Progenitor cell of endocrine pancreas (in vitro differentiated cells): ENCODE data around the gene MS4A6A. TPM values are rescaled to one million over a fixed set of nuclear protein-coding genes. Genes with fewer than 3 reads are reported as not detected.
"Not testable (repeated sequence)": the region's sequence is repeated elsewhere in the genome, so short reads cannot be mapped to it uniquely, and the experiment has no call there.

ENCODE experiments used
- DNase-seq: peaks from one replicate; pipeline ENCODE4 v3.0.0; 2021; ENCODE audit warnings: low spot score; ENCODE audit not compliant: unreplicated experiment
- H3K27ac Mint-ChIP-seq: 2 replicates; pipeline ENCODE4 v1.8.0; 2021; ENCODE audit warnings: mild to moderate bottlenecking, moderate library complexity, mixed read lengths
- H3K27me3 Mint-ChIP-seq: 2 replicates; pipeline ENCODE4 v1.8.0; 2021; ENCODE audit warnings: mixed read lengths
- H3K36me3 Mint-ChIP-seq: 2 replicates; pipeline ENCODE4 v1.8.0; 2022; ENCODE audit warnings: mixed read lengths; ENCODE audit not compliant: insufficient read depth
- H3K4me1 Mint-ChIP-seq: 2 replicates; pipeline ENCODE4 v1.8.0; 2021; ENCODE audit warnings: low read depth, mixed read lengths
- H3K4me3 Mint-ChIP-seq: 2 replicates; pipeline ENCODE4 v1.8.0; 2021; ENCODE audit warnings: low read depth, mild to moderate bottlenecking, moderate library complexity, mixed read lengths
- H3K9me3 Mint-ChIP-seq: 2 replicates; pipeline ENCODE4 v1.8.0; 2021; ENCODE audit warnings: low read depth, mixed read lengths
- CTCF ChIP-seq: fragments of 200-600 bp; sonication (generic); IDR thresholded peaks from one replicate; pipeline ENCODE4 v1.5.0; 2021; ENCODE audit warnings: antibody characterized with exemption, mild to moderate bottlenecking; ENCODE audit not compliant: unreplicated experiment
- total RNA-seq: library from RNA; stranded (reverse); gene quantifications from 2 replicates; pipeline ENCODE4 v1.2.1, GENCODE V29; 2021

The MS4A6A gene
- total RNA-seq, 1 donor from 2014 or later: not detected

- DNase-seq: no peak
- no peak for TF ChIP-seq CTCF
- Mint-ChIP-seq H3K4me1 (no peaks in the 10 kb centered on the region), H3K27me3 (no peaks in the 10 kb centered on the region), H3K4me3 (no peak overlapping the region), H3K9me3 (no peaks in the 10 kb centered on the region), H3K36me3 (no peaks in the 10 kb centered on the region), H3K27ac (no peak overlapping the region)
Measured at GRCh38 chr11:60145677-60146076, 37.2 kb downstream of the MS4A6A start.

- Mint-ChIP-seq H3K9me3 (no peaks in the 10 kb centered on the region), H3K4me1 (no peaks in the 10 kb centered on the region), H3K27ac (no peak overlapping the region), H3K36me3 (no peaks in the 10 kb centered on the region), H3K4me3 (no peak overlapping the region), H3K27me3 (no peaks in the 10 kb centered on the region)
- TF ChIP-seq CTCF: no peak
- DNase-seq: no peak
Measured at GRCh38 chr11:60143768-60144167, 39.1 kb downstream of the MS4A6A start.

GRCh38 chr11:60133917-60134316 is 49.0 kb downstream of the MS4A6A start:
- H3K27me3 Mint-ChIP-seq: no peaks in the 10 kb centered on the region
- H3K36me3 Mint-ChIP-seq: peaks cover 4% of the 10 kb centered on the region
- H3K4me1 Mint-ChIP-seq: peaks cover 4% of the 10 kb centered on the region
- DNase-seq: no peak
- no peak for TF ChIP-seq CTCF
- no peak overlapping the region for H3K4me3 Mint-ChIP-seq
- no peak overlapping the region for H3K27ac Mint-ChIP-seq
- H3K9me3 Mint-ChIP-seq: peaks cover 14% of the 10 kb centered on the region

GRCh38 chr11:60131912-60132311 is 51.0 kb downstream of the MS4A6A start:
- TF ChIP-seq CTCF: no peak
- Mint-ChIP-seq H3K27ac (no peak overlapping the region), H3K4me1 (peaks cover 4% of the 10 kb centered on the region), H3K4me3 (no peak overlapping the region), H3K36me3 (peaks cover 4% of the 10 kb centered on the region), H3K9me3 (peaks cover 22% of the 10 kb centered on the region), H3K27me3 (no peaks in the 10 kb centered on the region)
- DNase-seq: no peak

GRCh38 chr11:60130496-60130895 is 52.4 kb downstream of the MS4A6A start:
- no peak for DNase-seq
- Mint-ChIP-seq H3K9me3 (peaks cover 22% of the 10 kb centered on the region), H3K4me3 (no peak overlapping the region), H3K27me3 (no peaks in the 10 kb centered on the region), H3K27ac (no peak overlapping the region), H3K36me3 (peaks cover 4% of the 10 kb centered on the region), H3K4me1 (peaks cover 4% of the 10 kb centered on the region)
- peak; percentile 43 for TF ChIP-seq CTCF

- Mint-ChIP-seq H3K9me3 (peaks cover 26% of the 10 kb centered on the region), H3K27ac (no peak overlapping the region), H3K36me3 (peaks cover 4% of the 10 kb centered on the region), H3K27me3 (no peaks in the 10 kb centered on the region), H3K4me3 (no peak overlapping the region), H3K4me1 (peaks cover 4% of the 10 kb centered on the region)
- TF ChIP-seq CTCF: no peak
- no peak for DNase-seq
Measured at GRCh38 chr11:60129853-60130252, 53.0 kb downstream of the MS4A6A start.

GRCh38 chr11:60128866-60129265 is 54.0 kb downstream of the MS4A6A start:
- H3K36me3 Mint-ChIP-seq, H3K4me3 Mint-ChIP-seq, H3K27ac Mint-ChIP-seq, DNase-seq, H3K4me1 Mint-ChIP-seq, H3K27me3 Mint-ChIP-seq: not testable (repeated sequence)
- peaks cover 27% of the 10 kb centered on the region for H3K9me3 Mint-ChIP-seq
